DND-41 (cell line): ENCODE data around the gene OSBPL3.

Experiments
- ATAC-seq: fragments of 200-7000 bp; cut with Tn5 transposase; 3 replicates; pipeline ENCODE4 v1.9.1; 2021; ENCODE audit warnings: low read depth; ENCODE audit not compliant: insufficient read depth
- DNase-seq: peaks from one replicate; pipeline ENCODE4 v3.0.0-alpha.2; 2020
- H2AFZ ChIP-seq: 2 replicates; pipeline ENCODE4 v1.6.0; 2012; ENCODE audit warnings: low read depth, low read length
- H3K27ac ChIP-seq: 2 replicates; pipeline ENCODE4 v1.5.1; 2012; ENCODE audit warnings: low read length, inconsistent platforms
- H3K27me3 ChIP-seq: fragments of 200-600 bp; sonication (generic); 2 replicates; pipeline ENCODE4 v1.6.0; 2012; ENCODE audit warnings: low read length, mild to moderate bottlenecking, inconsistent platforms; ENCODE audit not compliant: insufficient read depth, poor library complexity
- H3K36me3 ChIP-seq: 2 replicates; pipeline ENCODE4 v1.5.1; 2012; ENCODE audit warnings: low read length, inconsistent platforms; ENCODE audit not compliant: insufficient read depth
- H3K4me1 ChIP-seq: 2 replicates; pipeline ENCODE4 v1.5.1; 2012; ENCODE audit warnings: mild to moderate bottlenecking, low read length; ENCODE audit not compliant: insufficient read depth
- H3K4me2 ChIP-seq: 2 replicates; pipeline ENCODE4 v1.6.0; 2012; ENCODE audit warnings: mild to moderate bottlenecking, moderate library complexity, low read length, inconsistent platforms; ENCODE audit not compliant: insufficient read depth
- H3K4me3 ChIP-seq, 2 experiments: fragments of 200-600 bp in 1 of 2; shearing (Covaris generic) in 1 of 2; 2 replicates each; pipeline ENCODE4 v1.5.1; 2012 to 2016; ENCODE audit warnings: inconsistent platforms in 2 of 2, low read length in 2 of 2, mild to moderate bottlenecking in 2 of 2, low read depth in 1 of 2, moderate library complexity in 1 of 2
- H3K79me2 ChIP-seq: 2 replicates; pipeline ENCODE4 v1.6.0; 2012; ENCODE audit warnings: low read length, inconsistent platforms; ENCODE audit not compliant: insufficient read depth
- H3K9ac ChIP-seq: 2 replicates; pipeline ENCODE4 v1.6.0; 2012; ENCODE audit warnings: low read depth, mild to moderate bottlenecking, inconsistent platforms, low read length, moderate library complexity
- H3K9me3 ChIP-seq: 2 replicates; pipeline ENCODE4 v1.5.1; 2012; ENCODE audit warnings: low read length, moderate library complexity, mild to moderate bottlenecking, inconsistent platforms; ENCODE audit not compliant: insufficient read depth, severe bottlenecking
- H4K20me1 ChIP-seq: 2 replicates; pipeline ENCODE4 v1.6.0; 2012; ENCODE audit warnings: low read length; ENCODE audit not compliant: insufficient read depth
- EZH2 ChIP-seq: IDR thresholded peaks from 3 replicates; pipeline ENCODE4 v1.6.1; 2012; ENCODE audit warnings: borderline replicate concordance, low read depth, mild to moderate bottlenecking, moderate library complexity, low read length, inconsistent platforms; ENCODE audit not compliant: severe bottlenecking
- TF ChIP-seq, protein P1 (sequence below): IDR thresholded peaks from 2 replicates; pipeline ENCODE4 v1.5.1; 2012; ENCODE audit warnings: borderline replicate concordance, low read length, moderate library complexity, mild to moderate bottlenecking; ENCODE audit not compliant: poor library complexity, severe bottlenecking; ENCODE audit errors: extremely low read depth

OSBPL3 gene

DNA sequence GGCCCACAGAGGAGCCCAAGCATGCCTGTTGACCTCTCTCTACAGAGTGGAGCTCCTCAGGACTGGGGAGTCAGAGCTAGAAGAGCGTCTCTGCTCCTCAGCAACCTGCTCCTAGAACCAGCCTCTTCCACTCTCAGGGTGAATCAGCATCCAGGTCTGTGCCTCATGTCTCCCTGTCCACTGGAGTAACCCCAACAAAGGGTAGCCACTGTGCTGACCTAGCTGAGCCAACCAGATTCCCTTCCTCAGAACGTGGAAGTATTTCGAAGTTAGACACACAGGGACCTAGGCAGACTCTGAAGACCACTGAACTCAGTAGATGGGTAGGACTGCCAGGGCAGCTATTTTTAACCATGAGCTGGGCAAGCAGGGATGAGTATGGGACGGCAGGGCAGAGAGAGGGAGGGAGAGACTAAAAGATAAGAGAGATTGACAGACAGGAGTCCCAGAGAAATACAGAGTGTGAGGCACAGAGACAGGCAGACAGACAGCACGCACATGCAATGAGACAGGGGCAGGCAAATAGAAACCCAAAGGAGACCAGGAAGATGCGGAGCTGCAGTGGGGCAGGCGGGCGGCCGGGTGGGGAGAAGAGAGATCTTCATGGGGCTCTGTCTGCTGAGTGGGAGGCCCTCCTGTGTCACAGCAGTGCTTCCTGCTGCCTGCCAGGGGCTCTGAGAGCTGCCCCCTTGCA lies 56.7 kb downstream of the OSBPL3 start:
- DNase-seq, result peak; percentile 30
- H4K20me1 ChIP-seq, result peaks cover 16% of the 10 kb centered on the region; the same call in 1 of the 2 replicates
- H3K36me3 ChIP-seq, result no peaks in the 10 kb centered on the region
- peak; percentile 39 for ATAC-seq
- peaks cover 33% of the 10 kb centered on the region for H3K4me1 ChIP-seq
- no peak overlapping the region for H2AFZ ChIP-seq
- H3K4me3 ChIP-seq, result no peak overlapping the region
- TF ChIP-seq EZH2, result no peak
- TF ChIP-seq, protein P1, sequence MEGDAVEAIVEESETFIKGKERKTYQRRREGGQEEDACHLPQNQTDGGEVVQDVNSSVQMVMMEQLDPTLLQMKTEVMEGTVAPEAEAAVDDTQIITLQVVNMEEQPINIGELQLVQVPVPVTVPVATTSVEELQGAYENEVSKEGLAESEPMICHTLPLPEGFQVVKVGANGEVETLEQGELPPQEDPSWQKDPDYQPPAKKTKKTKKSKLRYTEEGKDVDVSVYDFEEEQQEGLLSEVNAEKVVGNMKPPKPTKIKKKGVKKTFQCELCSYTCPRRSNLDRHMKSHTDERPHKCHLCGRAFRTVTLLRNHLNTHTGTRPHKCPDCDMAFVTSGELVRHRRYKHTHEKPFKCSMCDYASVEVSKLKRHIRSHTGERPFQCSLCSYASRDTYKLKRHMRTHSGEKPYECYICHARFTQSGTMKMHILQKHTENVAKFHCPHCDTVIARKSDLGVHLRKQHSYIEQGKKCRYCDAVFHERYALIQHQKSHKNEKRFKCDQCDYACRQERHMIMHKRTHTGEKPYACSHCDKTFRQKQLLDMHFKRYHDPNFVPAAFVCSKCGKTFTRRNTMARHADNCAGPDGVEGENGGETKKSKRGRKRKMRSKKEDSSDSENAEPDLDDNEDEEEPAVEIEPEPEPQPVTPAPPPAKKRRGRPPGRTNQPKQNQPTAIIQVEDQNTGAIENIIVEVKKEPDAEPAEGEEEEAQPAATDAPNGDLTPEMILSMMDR, result no peak
- H3K27me3 ChIP-seq, result no peaks in the 10 kb centered on the region
- H3K27ac ChIP-seq, result no peak overlapping the region
- H3K9me3 ChIP-seq, result no peaks in the 10 kb centered on the region
- H3K4me2 ChIP-seq, result no peak overlapping the region
- peaks cover 70% of the 10 kb centered on the region for H3K79me2 ChIP-seq
- H3K9ac ChIP-seq, result no peak overlapping the region

- Histone ChIP-seq H3K9ac (no peak overlapping the region), H2AFZ (no peak overlapping the region), H3K9me3 (no peaks in the 10 kb centered on the region), H3K27ac (peak overlapping the region; percentile 29; the same call in 1 of the 2 replicates), H3K36me3 (no peaks in the 10 kb centered on the region), H3K79me2 (peaks cover 75% of the 10 kb centered on the region), H4K20me1 (peaks cover 21% of the 10 kb centered on the region; the same call in 1 of the 2 replicates), H3K4me2 (no peak overlapping the region), H3K4me1 (peaks cover 33% of the 10 kb centered on the region), H3K27me3 (no peaks in the 10 kb centered on the region), H3K4me3 (no peak overlapping the region)
- TF ChIP-seq EZH2, result no peak
- TF ChIP-seq, protein P1, result no peak
- DNase-seq, result no peak
- no peak for ATAC-seq
Observed at GRCh38 chr7:24922099-24922773, 57.7 kb downstream of the OSBPL3 start.

GRCh38 chr7:24921362-24921679 lies 58.7 kb downstream of the OSBPL3 start:
- Histone ChIP-seq H3K36me3 (no peaks in the 10 kb centered on the region), H3K27ac (peak overlapping the region; percentile 4; the same call in 1 of the 2 replicates), H3K9ac (peak overlapping the region; percentile 4; the same call in 1 of the 2 replicates), H3K9me3 (no peaks in the 10 kb centered on the region), H3K4me2 (peak overlapping the region; percentile 7; the same call in 1 of the 2 replicates), H3K27me3 (no peaks in the 10 kb centered on the region), H3K4me1 (peaks cover 33% of the 10 kb centered on the region), H3K79me2 (peaks cover 78% of the 10 kb centered on the region), H4K20me1 (peaks cover 21% of the 10 kb centered on the region; the same call in 1 of the 2 replicates), H3K4me3 (no peak overlapping the region), H2AFZ (no peak overlapping the region)
- ATAC-seq (peak; percentile 69), DNase-seq (peak; percentile 25)
- no peak for TF ChIP-seq EZH2
- TF ChIP-seq, protein P1, result no peak
